ENCODE results near the gene CREG2.

Gene CREG2

DNA sequence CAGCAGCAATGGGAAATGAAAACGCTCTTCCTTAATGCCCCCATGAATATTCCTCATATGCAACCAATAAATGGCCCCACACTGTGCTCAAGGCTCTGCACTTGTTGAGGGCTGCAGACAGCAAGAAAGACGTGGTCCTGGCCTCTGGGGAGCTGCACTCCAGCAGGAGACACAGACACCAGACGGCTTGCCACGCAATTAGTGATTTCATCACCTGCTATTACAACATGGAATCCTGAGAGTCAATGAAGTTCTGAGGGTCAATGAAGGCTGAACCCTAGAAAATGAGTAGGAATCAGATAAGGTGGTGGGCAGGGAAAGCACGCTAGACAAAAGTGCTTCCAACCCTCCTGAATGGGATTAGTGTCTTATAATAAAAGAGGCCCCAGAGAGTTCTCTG, 18.9 kb downstream of the CREG2 start:
- TF ChIP-seq ESRRG (CRISPR knock-in tag; IDR thresholded peaks at IDR 0.05) (no peak), CSDC2 (CRISPR knock-in tag; IDR thresholded peaks at IDR 0.05) (no peak)
- ATAC-seq = no peak

- no peak for TF ChIP-seq ISL1 (CRISPR knock-in tag; IDR thresholded peaks at IDR 0.05)
- no peak for TF ChIP-seq ESRRG (CRISPR knock-in tag; IDR thresholded peaks at IDR 0.05)
- TF ChIP-seq SNAI2 (CRISPR knock-in tag; IDR thresholded peaks at IDR 0.05) = no peak
- no peak for TF ChIP-seq ZFP3 (CRISPR knock-in tag; IDR thresholded peaks at IDR 0.05)
- TF ChIP-seq, protein P1, sequence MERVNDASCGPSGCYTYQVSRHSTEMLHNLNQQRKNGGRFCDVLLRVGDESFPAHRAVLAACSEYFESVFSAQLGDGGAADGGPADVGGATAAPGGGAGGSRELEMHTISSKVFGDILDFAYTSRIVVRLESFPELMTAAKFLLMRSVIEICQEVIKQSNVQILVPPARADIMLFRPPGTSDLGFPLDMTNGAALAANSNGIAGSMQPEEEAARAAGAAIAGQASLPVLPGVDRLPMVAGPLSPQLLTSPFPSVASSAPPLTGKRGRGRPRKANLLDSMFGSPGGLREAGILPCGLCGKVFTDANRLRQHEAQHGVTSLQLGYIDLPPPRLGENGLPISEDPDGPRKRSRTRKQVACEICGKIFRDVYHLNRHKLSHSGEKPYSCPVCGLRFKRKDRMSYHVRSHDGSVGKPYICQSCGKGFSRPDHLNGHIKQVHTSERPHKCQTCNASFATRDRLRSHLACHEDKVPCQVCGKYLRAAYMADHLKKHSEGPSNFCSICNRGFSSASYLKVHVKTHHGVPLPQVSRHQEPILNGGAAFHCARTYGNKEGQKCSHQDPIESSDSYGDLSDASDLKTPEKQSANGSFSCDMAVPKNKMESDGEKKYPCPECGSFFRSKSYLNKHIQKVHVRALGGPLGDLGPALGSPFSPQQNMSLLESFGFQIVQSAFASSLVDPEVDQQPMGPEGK (CRISPR knock-in tag; IDR thresholded peaks at IDR 0.05; ENCODE audit: borderline replicate concordance) = no peak
- no peak for TF ChIP-seq BACH2 (CRISPR knock-in tag; IDR thresholded peaks at IDR 0.05; ENCODE audit: borderline replicate concordance)
- TF ChIP-seq ARNTL (CRISPR knock-in tag; IDR thresholded peaks at IDR 0.05; ENCODE audit: borderline replicate concordance, low read depth) = no peak
- TF ChIP-seq, protein P2, sequence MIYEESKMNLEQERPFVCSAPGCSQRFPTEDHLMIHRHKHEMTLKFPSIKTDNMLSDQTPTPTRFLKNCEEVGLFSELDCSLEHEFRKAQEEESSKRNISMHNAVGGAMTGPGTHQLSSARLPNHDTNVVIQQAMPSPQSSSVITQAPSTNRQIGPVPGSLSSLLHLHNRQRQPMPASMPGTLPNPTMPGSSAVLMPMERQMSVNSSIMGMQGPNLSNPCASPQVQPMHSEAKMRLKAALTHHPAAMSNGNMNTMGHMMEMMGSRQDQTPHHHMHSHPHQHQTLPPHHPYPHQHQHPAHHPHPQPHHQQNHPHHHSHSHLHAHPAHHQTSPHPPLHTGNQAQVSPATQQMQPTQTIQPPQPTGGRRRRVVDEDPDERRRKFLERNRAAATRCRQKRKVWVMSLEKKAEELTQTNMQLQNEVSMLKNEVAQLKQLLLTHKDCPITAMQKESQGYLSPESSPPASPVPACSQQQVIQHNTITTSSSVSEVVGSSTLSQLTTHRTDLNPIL (CRISPR knock-in tag; IDR thresholded peaks at IDR 0.05; ENCODE audit: low read depth) = no peak
- no peak for TF ChIP-seq TCF4 (CRISPR knock-in tag; IDR thresholded peaks at IDR 0.05; ENCODE audit: borderline replicate concordance)
- no peak for TF ChIP-seq POU6F1 (CRISPR knock-in tag; IDR thresholded peaks at IDR 0.05; ENCODE audit: borderline replicate concordance, low read depth)
- no peak for TF ChIP-seq ZNF8 (CRISPR knock-in tag; IDR thresholded peaks at IDR 0.05)
- TF ChIP-seq ZC3H10 (CRISPR knock-in tag; IDR thresholded peaks at IDR 0.05) = no peak
Observed at GRCh38 chr2:101367508-101367907, 19.8 kb downstream of the CREG2 start.

GRCh38 chr2:101364878-101365277, 22.4 kb downstream of the CREG2 start:
- no peak for ATAC-seq

More at GRCh38 chr2:101367508-101367907, 19.8 kb downstream of the CREG2 start:
- ATAC-seq = no peak

More at GRCh38 chr2:101364878-101365277, 22.4 kb downstream of the CREG2 start:
- TF ChIP-seq TCF4 (CRISPR knock-in tag; IDR thresholded peaks at IDR 0.05; ENCODE audit: borderline replicate concordance) (no peak), ARNTL (CRISPR knock-in tag; IDR thresholded peaks at IDR 0.05; ENCODE audit: borderline replicate concordance, low read depth) (no peak), TOX (CRISPR knock-in tag; IDR thresholded peaks at IDR 0.05; ENCODE audit: borderline replicate concordance) (no peak), ZNF8 (CRISPR knock-in tag; IDR thresholded peaks at IDR 0.05) (no peak), ZFP30 (CRISPR knock-in tag; IDR thresholded peaks at IDR 0.05) (no peak), ZC3H10 (CRISPR knock-in tag; IDR thresholded peaks at IDR 0.05) (no peak), GLIS3 (CRISPR knock-in tag; IDR thresholded peaks at IDR 0.05) (no peak), CSDC2 (CRISPR knock-in tag; IDR thresholded peaks at IDR 0.05) (no peak), RARB (CRISPR knock-in tag; IDR thresholded peaks at IDR 0.05) (no peak), PPARA (CRISPR knock-in tag; IDR thresholded peaks at IDR 0.05; ENCODE audit: borderline replicate concordance) (no peak), POU6F1 (CRISPR knock-in tag; IDR thresholded peaks at IDR 0.05; ENCODE audit: borderline replicate concordance, low read depth) (no peak), ZNF70 (CRISPR knock-in tag; IDR thresholded peaks at IDR 0.05) (no peak), ESRRG (CRISPR knock-in tag; IDR thresholded peaks at IDR 0.05) (no peak), SNAI2 (CRISPR knock-in tag; IDR thresholded peaks at IDR 0.05) (no peak), OSR1 (CRISPR knock-in tag; IDR thresholded peaks at IDR 0.05) (no peak), ZNF565 (CRISPR knock-in tag; conservative IDR thresholded peaks at IDR 0.05; ENCODE audit: low read depth) (no peak)
- TF ChIP-seq, protein P3, sequence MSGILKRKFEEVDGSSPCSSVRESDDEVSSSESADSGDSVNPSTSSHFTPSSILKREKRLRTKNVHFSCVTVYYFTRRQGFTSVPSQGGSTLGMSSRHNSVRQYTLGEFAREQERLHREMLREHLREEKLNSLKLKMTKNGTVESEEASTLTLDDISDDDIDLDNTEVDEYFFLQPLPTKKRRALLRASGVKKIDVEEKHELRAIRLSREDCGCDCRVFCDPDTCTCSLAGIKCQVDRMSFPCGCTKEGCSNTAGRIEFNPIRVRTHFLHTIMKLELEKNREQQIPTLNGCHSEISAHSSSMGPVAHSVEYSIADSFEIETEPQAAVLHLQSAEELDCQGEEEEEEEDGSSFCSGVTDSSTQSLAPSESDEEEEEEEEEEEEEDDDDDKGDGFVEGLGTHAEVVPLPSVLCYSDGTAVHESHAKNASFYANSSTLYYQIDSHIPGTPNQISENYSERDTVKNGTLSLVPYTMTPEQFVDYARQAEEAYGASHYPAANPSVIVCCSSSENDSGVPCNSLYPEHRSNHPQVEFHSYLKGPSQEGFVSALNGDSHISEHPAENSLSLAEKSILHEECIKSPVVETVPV (CRISPR knock-in tag; IDR thresholded peaks at IDR 0.05) = no peak
- TF ChIP-seq, protein P2 (CRISPR knock-in tag; IDR thresholded peaks at IDR 0.05; ENCODE audit: low read depth) = no peak
- TF ChIP-seq, protein P4, sequence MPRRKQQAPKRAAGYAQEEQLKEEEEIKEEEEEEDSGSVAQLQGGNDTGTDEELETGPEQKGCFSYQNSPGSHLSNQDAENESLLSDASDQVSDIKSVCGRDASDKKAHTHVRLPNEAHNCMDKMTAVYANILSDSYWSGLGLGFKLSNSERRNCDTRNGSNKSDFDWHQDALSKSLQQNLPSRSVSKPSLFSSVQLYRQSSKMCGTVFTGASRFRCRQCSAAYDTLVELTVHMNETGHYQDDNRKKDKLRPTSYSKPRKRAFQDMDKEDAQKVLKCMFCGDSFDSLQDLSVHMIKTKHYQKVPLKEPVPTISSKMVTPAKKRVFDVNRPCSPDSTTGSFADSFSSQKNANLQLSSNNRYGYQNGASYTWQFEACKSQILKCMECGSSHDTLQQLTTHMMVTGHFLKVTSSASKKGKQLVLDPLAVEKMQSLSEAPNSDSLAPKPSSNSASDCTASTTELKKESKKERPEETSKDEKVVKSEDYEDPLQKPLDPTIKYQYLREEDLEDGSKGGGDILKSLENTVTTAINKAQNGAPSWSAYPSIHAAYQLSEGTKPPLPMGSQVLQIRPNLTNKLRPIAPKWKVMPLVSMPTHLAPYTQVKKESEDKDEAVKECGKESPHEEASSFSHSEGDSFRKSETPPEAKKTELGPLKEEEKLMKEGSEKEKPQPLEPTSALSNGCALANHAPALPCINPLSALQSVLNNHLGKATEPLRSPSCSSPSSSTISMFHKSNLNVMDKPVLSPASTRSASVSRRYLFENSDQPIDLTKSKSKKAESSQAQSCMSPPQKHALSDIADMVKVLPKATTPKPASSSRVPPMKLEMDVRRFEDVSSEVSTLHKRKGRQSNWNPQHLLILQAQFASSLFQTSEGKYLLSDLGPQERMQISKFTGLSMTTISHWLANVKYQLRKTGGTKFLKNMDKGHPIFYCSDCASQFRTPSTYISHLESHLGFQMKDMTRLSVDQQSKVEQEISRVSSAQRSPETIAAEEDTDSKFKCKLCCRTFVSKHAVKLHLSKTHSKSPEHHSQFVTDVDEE (CRISPR knock-in tag; IDR thresholded peaks at IDR 0.05) = no peak

Data from SK-N-SH treated with all-trans-retinoic acid at 6 μM for 48 hours (cell line).